Cardiac septum (tissue), 1 donor: ENCODE results near the gene ZNF652. TPM values are rescaled to one million over a fixed set of nuclear protein-coding genes. Genes with fewer than 3 reads are reported as not detected.

ENCODE experiments used
- DNase-seq: peaks from one replicate; pipeline ENCODE4 v3.0.0-alpha.2; 2020; ENCODE audit warnings: low spot score
- intact Hi-C: fragments of 100-400 bp; cut with DNase I; formaldehyde crosslinking; loops from one replicate; pipeline ENCODE4 v1.14.0; 2022
- microRNA-seq: library from miRNA; unstranded; fragments of <30 nt; microRNA quantifications from one replicate; pipeline ENCODE4 v1.2.0, GENCODE V29; 2020
- total RNA-seq: library from RNA; stranded (reverse); fragmentation: NEBNext Ultra II Directional; extraction: Animal tissue kit (Norgen Biotek cat#: 25700); gene quantifications from one replicate; pipeline ENCODE4 v1.2.1, GENCODE V29; 2021
- donor health status: DM: no; HTN: no; CAD: no.

The ZNF652 gene
- total RNA-seq, 1 donor from 2014 or later, result 22.3 TPM

DNA sequence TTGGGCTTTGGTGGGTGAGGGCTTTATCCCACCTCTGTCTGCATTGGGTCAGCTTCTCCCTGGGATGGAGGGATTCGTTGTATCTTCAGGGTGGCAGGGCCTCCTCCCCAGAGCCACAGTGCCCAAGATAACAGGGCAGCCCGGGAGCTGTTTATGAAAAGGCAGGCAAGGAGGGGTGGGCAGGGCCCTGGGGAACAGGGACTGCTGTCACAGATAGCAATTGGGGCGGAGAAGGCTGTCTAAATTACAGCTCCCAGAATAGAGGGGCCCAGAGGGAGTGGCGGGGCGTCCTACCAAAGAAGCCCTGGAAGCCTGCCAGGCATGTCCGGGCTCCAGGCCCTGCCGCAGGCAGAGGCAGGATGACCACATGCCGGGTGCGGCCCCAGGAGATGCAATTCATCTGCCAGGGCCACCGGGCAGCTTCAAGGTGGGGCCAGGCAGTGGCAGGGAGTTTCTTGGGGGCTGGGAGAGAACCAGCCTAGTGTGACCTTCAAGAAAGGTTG is 112.7 kb downstream of the ZNF652 start:
- intact Hi-C loops, result loop anchor here (2.0 kb wide), 1 partner anchor 19 kb away; the partner anchor contains the start of gene PHOSPHO1
- DNase-seq, result peak; percentile 88

DNA sequence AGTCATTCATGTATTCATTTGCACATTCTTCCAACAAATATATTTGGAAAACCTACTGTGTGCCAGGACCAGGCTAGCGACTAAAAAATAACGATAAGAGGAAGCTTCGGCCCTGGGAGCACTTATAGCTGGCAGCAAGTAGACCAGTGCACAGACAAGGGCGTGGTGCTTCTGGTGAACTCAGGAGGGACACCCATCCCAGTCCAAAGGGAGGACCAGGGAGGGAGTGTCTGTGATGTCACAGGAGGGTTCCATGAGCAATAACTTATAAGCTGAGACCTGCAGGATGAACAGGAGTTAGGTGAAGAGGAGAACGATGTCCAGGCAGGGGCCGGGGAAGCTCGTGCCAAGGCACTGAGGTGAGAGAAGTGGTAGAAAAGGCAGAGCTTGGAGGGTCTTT is 114.1 kb downstream of the ZNF652 start:
- intact Hi-C loops, result loop anchor here (2.0 kb wide), 1 partner anchor 17 kb away; the partner anchor contains the start of gene PHOSPHO1
- DNase-seq, result no peak

DNA sequence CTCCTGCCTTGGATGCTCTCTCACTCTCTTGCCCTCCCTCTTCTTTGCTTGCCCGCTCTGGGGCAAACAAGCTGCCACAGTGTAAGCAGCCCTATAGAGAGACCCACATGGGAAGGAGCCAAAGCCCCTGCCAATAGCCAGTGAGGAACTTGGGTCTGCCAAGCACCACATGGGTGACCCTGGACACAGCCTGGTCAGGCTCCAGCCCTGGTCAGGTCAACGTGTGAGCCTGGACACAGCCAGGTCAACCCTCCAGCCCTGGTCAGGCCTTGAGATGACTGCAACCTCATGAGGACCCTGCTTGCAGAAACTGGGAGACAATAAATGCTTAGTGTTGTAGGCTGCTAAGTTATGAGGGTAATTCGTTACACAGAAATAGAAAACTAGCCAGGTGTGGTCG is 117.2 kb downstream of the ZNF652 start:
- intact Hi-C loops, result no loop called here
- DNase-seq, result no peak

Small RNAs within 50 kb of the gene (microRNA-seq; reads per million reads assigned to microRNA genes)
- gene MIR6129, result not detected

Other genes starting within 250 kb of the ZNF652 start
- 0.03 TPM for gene B4GALNT2, start 229.5 kb downstream of the ZNF652 start, total RNA-seq
- 1.2 TPM for gene GNGT2, start 151.7 kb downstream of the ZNF652 start, total RNA-seq
- gene ABI3, start 151.5 kb downstream of the ZNF652 start, total RNA-seq, result 6.0 TPM
- gene PHOSPHO1, start 131.5 kb downstream of the ZNF652 start, total RNA-seq, result 3.8 TPM
- 161 TPM for gene PHB1, start 52.6 kb upstream of the ZNF652 start, total RNA-seq
- 9.9 TPM for gene NGFR, start 133.0 kb upstream of the ZNF652 start, total RNA-seq
- 4.4 TPM for gene NXPH3, start 213.6 kb upstream of the ZNF652 start, total RNA-seq